CD4-positive, CD25-positive, alpha-beta regulatory T cell (primary cell): ENCODE results near the gene MAPK6. TPM values are rescaled to one million over a fixed set of nuclear protein-coding genes. Genes with fewer than 3 reads are reported as not detected.
A peak's percentile ranks its signal among the peaks of the same experiment; 100 is the strongest.
"Not testable (repeated sequence)": the region's sequence is repeated elsewhere in the genome, so short reads cannot be mapped to it uniquely, and the experiment has no call there.

Experiments
- ATAC-seq, 2 donors: fragments of 150-1000 bp; cut with Tn5 transposase; one replicate each; pipeline ENCODE4 v1.10.0; 2021; ENCODE audit warnings: low read depth in 2 of 2, moderate number of reproducible peaks in 2 of 2, moderate library complexity in 1 of 2
- DNase-seq, 3 donors: peaks; one replicate each; pipeline versions ENCODE4 v3.0.0 to v3.0.0-alpha.2; 2012 to 2022; ENCODE audit warnings: mixed read lengths in 1 of 3
- H3K27ac ChIP-seq: one replicate; pipeline ENCODE4 v1.7.0; 2013; ENCODE audit warnings: mild to moderate bottlenecking, low read length; ENCODE audit not compliant: insufficient read depth, poor library complexity, severe bottlenecking
- H3K27me3 ChIP-seq: one replicate; pipeline ENCODE4 v1.7.0; 2013; ENCODE audit warnings: low read length; ENCODE audit not compliant: control insufficient read depth, insufficient read depth
- H3K36me3 ChIP-seq: one replicate; pipeline ENCODE4 v1.7.0; 2013; ENCODE audit warnings: mild to moderate bottlenecking, low read length, moderate library complexity; ENCODE audit not compliant: control insufficient read depth, insufficient read depth
- H3K4me1 ChIP-seq: 2 replicates; pipeline ENCODE4 v1.7.0; 2013; ENCODE audit warnings: mild to moderate bottlenecking, low read length; ENCODE audit not compliant: insufficient read depth, control insufficient read depth, poor library complexity, severe bottlenecking
- H3K4me3 ChIP-seq: one replicate; pipeline ENCODE4 v1.7.0; 2013; ENCODE audit warnings: low read depth, mild to moderate bottlenecking, low read length, moderate library complexity
- H3K9me3 ChIP-seq, 2 experiments: 1 replicate in 1 of 2; 2 replicates in 1 of 2; pipeline ENCODE4 v1.7.0; 2013; ENCODE audit warnings: low read length in 2 of 2, mild to moderate bottlenecking in 1 of 2, moderate library complexity in 1 of 2; ENCODE audit not compliant: control insufficient read depth in 2 of 2
- H3K27ac Mint-ChIP-seq, 3 donors: one replicate each; pipeline ENCODE4 v1.8.0; 2020 to 2022; ENCODE audit warnings: mild to moderate bottlenecking in 3 of 3, mixed read lengths in 3 of 3, moderate library complexity in 2 of 3
- H3K27me3 Mint-ChIP-seq: one replicate; pipeline ENCODE4 v1.8.0; 2022; ENCODE audit warnings: mild to moderate bottlenecking, mixed read lengths
- H3K36me3 Mint-ChIP-seq: one replicate; pipeline ENCODE4 v1.8.0; 2020; ENCODE audit warnings: mixed read lengths
- H3K4me1 Mint-ChIP-seq, 4 donors: one replicate each; pipeline ENCODE4 v1.8.0; 2020 to 2022; ENCODE audit warnings: mixed read lengths in 4 of 4, mild to moderate bottlenecking in 1 of 4
- H3K4me3 Mint-ChIP-seq, 4 donors: one replicate each; pipeline ENCODE4 v1.8.0; 2020 to 2022; ENCODE audit warnings: mild to moderate bottlenecking in 4 of 4, mixed read lengths in 4 of 4, moderate library complexity in 3 of 4
- H3K9me3 Mint-ChIP-seq, 7 donors: one replicate each; pipeline ENCODE4 v1.8.0; 2020 to 2022; ENCODE audit warnings: mixed read lengths in 7 of 7, mild to moderate bottlenecking in 3 of 7, moderate library complexity in 2 of 7
- polyA plus RNA-seq, 4 donors: library from polyadenylated mRNA; unstranded; fragments of 300-500 nt; fragmentation: Illumina TruSeq; gene quantifications; one replicate each; pipeline ENCODE4 v1.2.3, GENCODE V29; 2021
- total RNA-seq: library from RNA; stranded (reverse); gene quantifications from one replicate; pipeline ENCODE4 v1.2.3, GENCODE V29; 2022

The MAPK6 gene
- total and polyA plus RNA-seq, 5 donors from 2014 or later, result 8.2 to 49.4 (median 11.1) TPM

DNA sequence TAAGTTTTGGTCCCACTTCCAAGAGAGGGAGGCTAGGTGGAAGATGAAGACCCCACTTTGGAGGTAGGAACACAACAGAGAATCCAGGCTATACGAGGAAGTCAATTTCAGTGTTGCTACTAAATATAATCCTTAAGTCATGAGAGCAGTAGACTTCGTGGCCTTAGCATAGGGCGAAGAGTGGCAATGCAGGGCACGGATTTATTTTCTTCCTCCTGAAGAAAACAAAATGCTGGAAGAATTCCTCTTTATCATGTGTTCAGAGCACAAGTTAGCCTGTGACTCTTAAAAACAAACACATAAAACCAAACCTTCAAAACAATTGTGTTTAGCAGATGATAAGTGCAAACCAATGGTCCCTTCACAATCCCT lies 74.1 kb downstream of the MAPK6 start:
- H3K27ac ChIP-seq, result no peak overlapping the region
- Mint-ChIP-seq H3K27me3 (peaks cover 17% of the 10 kb centered on the region), H3K36me3 (peaks cover 5% of the 10 kb centered on the region), H3K27ac (no peak overlapping the region), H3K4me1 (no peaks in the 10 kb centered on the region), H3K4me3 (no peak overlapping the region), H3K9me3 (peaks cover 0 to 12% (median 4%) of the 10 kb centered on the region in 7 donors)
- DNase-seq, result no peak
- ATAC-seq, result no peak
- no peaks in the 10 kb centered on the region for H3K36me3 ChIP-seq
- no peaks in the 10 kb centered on the region for H3K4me1 ChIP-seq
- H3K4me3 ChIP-seq, result no peak overlapping the region
- H3K27me3 ChIP-seq, result peaks cover 3% of the 10 kb centered on the region
- peaks cover 6% of the 10 kb centered on the region in 2 experiments for H3K9me3 ChIP-seq

DNA sequence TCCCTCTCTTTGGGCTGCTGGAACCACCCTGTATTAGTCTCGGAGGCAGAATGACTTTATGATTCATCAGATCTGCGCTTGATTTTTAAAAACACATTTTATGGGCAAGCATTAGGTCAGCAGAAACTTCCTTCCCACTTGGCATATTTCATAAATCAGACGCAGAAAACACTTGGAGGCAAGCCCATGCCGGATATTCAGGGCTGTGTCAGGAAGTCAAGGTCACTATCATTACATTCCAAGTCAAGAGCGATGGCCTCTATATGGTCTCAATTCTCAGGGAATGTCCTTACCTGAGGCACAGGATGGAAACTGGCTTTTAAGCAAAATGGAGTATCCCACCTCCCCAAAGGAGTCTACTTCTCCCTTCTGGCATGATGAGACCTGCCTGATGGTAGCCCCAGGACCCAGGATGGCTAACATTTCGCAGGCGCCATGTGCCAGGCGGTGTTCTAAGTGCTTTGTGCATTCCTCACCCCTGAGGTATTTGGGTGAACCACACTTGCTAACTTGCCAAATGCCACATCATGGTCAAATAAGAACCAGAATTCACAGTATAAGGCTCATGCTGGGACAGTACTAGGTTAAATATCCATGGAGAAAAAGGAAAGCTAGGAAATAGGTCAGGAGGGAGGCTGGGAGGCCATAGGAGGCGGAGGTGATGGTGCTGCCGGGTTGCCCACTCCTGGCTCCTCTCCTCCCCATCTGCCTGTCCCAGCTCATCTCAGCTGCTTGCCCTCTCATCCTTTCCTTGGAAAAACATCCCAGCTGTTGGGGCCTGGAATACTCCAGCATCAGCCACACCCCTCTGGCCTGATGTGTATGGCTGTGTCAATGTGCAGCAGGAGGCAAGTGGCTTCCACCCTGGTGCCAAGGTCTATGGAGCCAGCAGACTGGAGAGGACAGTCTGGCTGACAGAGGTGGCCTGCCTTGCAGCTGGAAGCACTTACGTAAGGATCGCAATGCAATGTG lies 74.8 kb downstream of the MAPK6 start:
- Histone ChIP-seq H3K27me3 (peaks cover 3% of the 10 kb centered on the region), H3K4me3 (no peak overlapping the region), H3K36me3 (no peaks in the 10 kb centered on the region), H3K9me3 (peaks cover 6% of the 10 kb centered on the region in 2 experiments), H3K4me1 (no peaks in the 10 kb centered on the region), H3K27ac (no peak overlapping the region)
- Mint-ChIP-seq H3K27me3 (peaks cover 17% of the 10 kb centered on the region), H3K4me3 (no peak overlapping the region), H3K9me3 (peaks cover 0 to 12% (median 4%) of the 10 kb centered on the region in 7 donors), H3K27ac (no peak overlapping the region), H3K4me1 (no peaks in the 10 kb centered on the region), H3K36me3 (peaks cover 5% of the 10 kb centered on the region)
- no peak for ATAC-seq
- no peak for DNase-seq

DNA sequence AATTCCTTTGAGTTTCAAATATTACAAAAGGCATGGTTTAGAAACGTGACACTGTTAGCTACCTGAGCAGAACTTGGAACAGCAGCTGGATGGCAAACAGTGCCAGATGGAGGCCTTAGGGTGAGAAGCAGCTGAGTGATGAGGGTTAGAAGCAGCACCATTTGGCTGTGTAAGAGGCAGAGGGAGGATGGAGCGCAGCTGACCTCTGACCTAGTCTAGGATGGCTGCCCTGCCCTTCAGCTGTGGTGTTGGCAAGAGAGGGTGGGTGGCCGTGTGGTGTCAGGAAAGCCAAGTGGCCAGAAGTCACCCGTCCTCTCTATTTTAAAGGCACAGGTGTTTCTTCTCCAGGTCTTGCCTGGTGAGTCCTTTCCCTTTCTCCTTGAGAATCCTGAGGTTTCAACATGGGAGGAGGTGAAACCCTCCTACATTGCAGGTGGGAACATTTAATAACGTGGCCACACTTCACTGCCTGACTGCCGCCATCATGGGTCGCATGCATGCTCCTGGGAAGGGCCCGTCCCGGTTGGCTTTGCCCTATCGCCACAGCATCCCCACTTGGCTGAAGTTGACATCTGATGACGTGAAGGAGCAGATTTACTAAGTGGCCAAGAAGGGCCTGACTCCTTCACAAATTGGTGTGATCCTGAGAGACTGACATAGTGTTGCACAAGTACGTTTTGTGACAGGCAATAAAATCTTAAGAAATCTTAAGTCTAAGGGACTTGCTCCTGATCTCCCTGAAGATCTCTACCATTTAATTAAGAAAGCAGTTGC lies 76.0 kb downstream of the MAPK6 start:
- Histone ChIP-seq H3K27me3 (peaks cover 3% of the 10 kb centered on the region), H3K36me3 (no peaks in the 10 kb centered on the region), H3K27ac (no peak overlapping the region), H3K4me3 (no peak overlapping the region), H3K4me1 (no peaks in the 10 kb centered on the region), H3K9me3 (peaks cover 6% of the 10 kb centered on the region in 2 experiments)
- no peaks in the 10 kb centered on the region for H3K4me1 Mint-ChIP-seq
- peaks cover 21% of the 10 kb centered on the region for H3K27me3 Mint-ChIP-seq
- peaks cover 0 to 7% (median 0%) of the 10 kb centered on the region in 7 donors for H3K9me3 Mint-ChIP-seq
- no peaks in the 10 kb centered on the region for H3K36me3 Mint-ChIP-seq
- no peak overlapping the region for H3K4me3 Mint-ChIP-seq
- no peak for ATAC-seq
- no peak overlapping the region for H3K27ac Mint-ChIP-seq
- no peak for DNase-seq

DNA sequence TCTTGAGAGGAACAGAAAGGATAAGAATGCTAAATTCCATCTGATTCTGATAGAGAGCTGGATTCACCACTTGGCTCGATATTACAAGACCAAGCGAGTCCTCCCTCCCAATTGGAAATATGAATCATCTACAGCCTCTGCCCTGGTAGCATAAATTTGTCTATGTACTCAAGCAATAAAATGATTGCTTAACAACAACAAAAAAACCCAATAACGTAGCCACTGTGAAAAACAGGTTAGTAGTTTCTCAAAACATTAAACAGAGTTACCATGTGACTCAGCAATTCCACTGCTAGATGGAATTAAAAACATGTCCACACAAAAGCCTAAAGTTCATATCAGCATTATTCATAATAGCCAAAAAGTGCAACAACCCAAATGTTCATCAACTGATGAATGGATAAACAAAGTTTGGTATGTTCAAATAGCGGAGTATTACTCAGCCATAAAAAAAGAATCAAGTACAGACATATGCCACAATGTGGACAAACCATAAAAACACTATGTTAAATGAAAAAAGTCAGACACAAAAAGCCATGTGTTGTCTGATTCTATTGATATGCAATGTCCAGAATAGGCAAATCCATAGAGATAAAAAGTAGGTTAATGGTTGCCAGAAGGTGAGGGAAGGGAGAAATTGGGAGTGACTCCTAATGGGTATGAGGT lies 76.7 kb downstream of the MAPK6 start:
- Mint-ChIP-seq H3K4me1 (no peaks in the 10 kb centered on the region), H3K27me3 (peaks cover 21% of the 10 kb centered on the region), H3K27ac (no peak overlapping the region), H3K4me3 (peak overlapping the region in 1 of 4 donors; percentile 7), H3K9me3 (peaks cover 0 to under 1% (median 0%) of the 10 kb centered on the region in 7 donors), H3K36me3 (no peaks in the 10 kb centered on the region)
- H3K4me1 ChIP-seq, result no peaks in the 10 kb centered on the region
- H3K27me3 ChIP-seq, result no peaks in the 10 kb centered on the region
- ATAC-seq (no peak), DNase-seq (no peak)
- no peak overlapping the region for H3K27ac ChIP-seq
- H3K36me3 ChIP-seq, result no peaks in the 10 kb centered on the region
- H3K4me3 ChIP-seq, result no peak overlapping the region
- H3K9me3 ChIP-seq, result peaks cover 0 to 1% of the 10 kb centered on the region in 2 experiments

DNA sequence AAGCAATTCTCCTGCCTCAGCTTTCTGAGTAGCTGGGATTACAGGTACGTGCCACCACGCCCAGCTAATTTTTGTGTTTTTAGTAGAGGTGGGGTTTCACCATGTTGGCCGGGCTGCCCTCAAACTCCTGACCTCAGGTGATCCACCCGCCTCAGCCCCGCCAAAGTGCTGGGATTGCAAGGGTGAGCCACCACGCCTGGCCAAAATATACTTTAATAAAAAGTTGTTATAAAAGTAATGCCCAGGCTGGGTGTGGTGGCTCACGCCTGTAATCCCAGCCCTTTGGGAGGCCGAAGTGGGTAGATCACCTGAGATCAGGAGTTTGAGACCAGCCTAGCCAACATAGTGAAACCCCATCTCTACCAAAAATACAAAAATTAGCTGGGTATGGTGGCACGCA lies 77.5 kb downstream of the MAPK6 start:
- H3K4me1 ChIP-seq, ATAC-seq, DNase-seq, H3K4me3 ChIP-seq, H3K27me3 ChIP-seq, H3K27ac ChIP-seq, H3K9me3 Mint-ChIP-seq, H3K9me3 ChIP-seq, H3K36me3 Mint-ChIP-seq, H3K27ac Mint-ChIP-seq, H3K36me3 ChIP-seq, H3K4me3 Mint-ChIP-seq, H3K4me1 Mint-ChIP-seq: not testable (repeated sequence)
- peaks cover 25% of the 10 kb centered on the region for H3K27me3 Mint-ChIP-seq

DNA sequence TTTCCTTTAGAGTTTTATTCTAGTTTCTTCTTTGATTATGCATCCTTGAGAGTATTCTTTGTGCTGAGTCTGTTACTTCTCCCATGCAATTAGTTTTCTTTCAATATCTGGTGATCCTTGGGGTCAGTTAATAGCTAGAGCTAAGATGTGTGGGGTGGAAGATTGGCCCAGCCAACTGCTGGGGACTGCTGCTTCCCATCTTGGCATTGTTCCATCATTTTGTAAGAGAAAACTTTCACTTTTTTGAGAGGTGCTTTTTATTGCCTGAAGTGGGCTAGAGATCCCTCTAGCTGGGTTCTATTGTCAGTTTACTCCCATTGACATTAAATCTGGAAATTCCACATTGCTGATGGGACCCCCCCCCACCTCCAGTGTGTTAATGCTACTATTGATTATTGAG lies 78.2 kb downstream of the MAPK6 start:
- Mint-ChIP-seq H3K27ac (no peak overlapping the region), H3K4me3 (no peak overlapping the region), H3K4me1 (no peaks in the 10 kb centered on the region), H3K9me3 (no peaks in the 10 kb centered on the region), H3K36me3 (no peaks in the 10 kb centered on the region), H3K27me3 (peaks cover 30% of the 10 kb centered on the region)
- Histone ChIP-seq H3K4me3 (no peak overlapping the region), H3K27me3 (no peaks in the 10 kb centered on the region), H3K27ac (no peak overlapping the region), H3K4me1 (no peaks in the 10 kb centered on the region), H3K36me3 (no peaks in the 10 kb centered on the region), H3K9me3 (no peaks in the 10 kb centered on the region)
- no peak for ATAC-seq
- DNase-seq, result no peak

DNA sequence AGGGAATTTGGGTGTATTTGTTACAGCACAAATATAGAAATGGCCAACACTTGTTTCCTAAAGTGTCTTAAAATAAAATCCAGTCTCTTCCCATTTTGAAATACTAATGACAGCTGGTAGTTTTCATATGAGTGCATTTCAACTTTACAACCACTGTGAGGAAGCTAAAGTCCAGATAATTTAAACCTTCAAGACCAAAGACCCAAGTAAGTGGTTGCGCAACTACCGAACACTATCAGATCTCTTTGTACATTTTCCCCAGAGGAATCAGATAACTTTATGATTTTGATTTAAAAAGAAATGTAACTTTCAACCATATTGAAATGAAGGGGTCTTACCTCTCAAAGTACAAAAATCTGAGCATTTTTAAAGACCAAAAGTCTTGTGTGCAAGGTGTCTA lies 79.3 kb downstream of the MAPK6 start:
- Histone ChIP-seq H3K4me1 (no peaks in the 10 kb centered on the region), H3K27me3 (no peaks in the 10 kb centered on the region), H3K4me3 (no peak overlapping the region), H3K27ac (no peak overlapping the region), H3K36me3 (no peaks in the 10 kb centered on the region), H3K9me3 (no peaks in the 10 kb centered on the region)
- no peaks in the 10 kb centered on the region for H3K4me1 Mint-ChIP-seq
- ATAC-seq (no peak), DNase-seq (no peak)
- peaks cover 39% of the 10 kb centered on the region for H3K27me3 Mint-ChIP-seq
- no peaks in the 10 kb centered on the region for H3K36me3 Mint-ChIP-seq
- H3K9me3 Mint-ChIP-seq, result no peaks in the 10 kb centered on the region
- H3K4me3 Mint-ChIP-seq, result no peak overlapping the region
- H3K27ac Mint-ChIP-seq, result no peak overlapping the region
